Measurements from ENCODE around the gene YBEY. TPM values are rescaled to one million over a fixed set of nuclear protein-coding genes. Genes with fewer than 3 reads are reported as not detected.

Gene YBEY
- total RNA-seq, 5 donors from 2014 or later (not counting 1 experiment from before 2014, with no cell fraction given) = 10.0 to 21.2 (median 19.3) TPM

DNA sequence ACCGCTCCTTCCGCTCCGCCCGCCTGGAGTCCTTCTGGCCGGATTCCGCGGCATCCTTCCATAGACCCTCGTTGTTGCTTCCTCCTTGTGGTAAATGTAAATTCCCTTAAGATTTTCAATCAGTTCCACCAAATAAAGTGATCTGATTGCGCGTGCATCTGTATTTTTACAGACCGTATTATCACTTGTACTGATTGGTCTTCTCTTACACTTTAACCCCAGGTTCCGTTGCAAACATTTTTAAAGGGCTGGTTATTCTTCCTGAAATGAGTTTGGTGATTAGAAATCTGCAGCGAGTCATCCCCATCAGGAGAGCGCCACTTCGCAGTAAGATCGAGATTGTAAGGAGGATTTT, 483 bp downstream of the YBEY start:
- Histone ChIP-seq H3K4me3 (ENCODE audit: control insufficient read depth in 1 of 2, extremely low read depth in 1 of 2, low read length in 1 of 2) (peak overlapping the region; percentile 75 to 78), H3K27me3 (replicated peaks in 1 of 2; ENCODE audit: control insufficient read depth in 2 of 2, extremely low read depth in 1 of 2, insufficient read depth in 2 of 2, low read length in 1 of 2) (no peaks in the 10 kb centered on the region), H3K36me3 (ENCODE audit: control insufficient read depth in 2 of 2, extremely low read depth in 1 of 2, insufficient read depth in 1 of 2, low read length in 1 of 2) (peaks cover 6 to 27% of the 10 kb centered on the region in 2 donors), H3K9me3 (no peaks in the 10 kb centered on the region), H3K4me1 (ENCODE audit: control insufficient read depth in 1 of 2, extremely low read depth in 1 of 2, insufficient read depth in 2 of 2, low read length in 2 of 2) (peaks cover 22 to 42% of the 10 kb centered on the region in 2 experiments), H3K27ac (ENCODE audit: low read length) (peak overlapping the region; percentile 71)
- Mint-ChIP-seq H3K9me3 (no peaks in the 10 kb centered on the region), H3K36me3 (peaks cover 22% of the 10 kb centered on the region), H3K4me3 (peak overlapping the region; percentile 86 to 98 (median 93)), H3K27me3 (no peaks in the 10 kb centered on the region), H3K4me1 (peaks cover 47 to 58% (median 51%) of the 10 kb centered on the region in 3 donors), H3K27ac (peak overlapping the region; percentile 97 to 98)
- ATAC-seq (replicated peaks in 1 of 4) (peak; percentile 10 to 30 (median 21)), DNase-seq (no peak)
- WGBS (ENCODE audit: insufficient coverage) = 0% methylated on average over 7 of the region's 16 CpGs
- POLR2A ChIA-PET = no interaction called here
- CTCF ChIA-PET = no interaction called here

DNA sequence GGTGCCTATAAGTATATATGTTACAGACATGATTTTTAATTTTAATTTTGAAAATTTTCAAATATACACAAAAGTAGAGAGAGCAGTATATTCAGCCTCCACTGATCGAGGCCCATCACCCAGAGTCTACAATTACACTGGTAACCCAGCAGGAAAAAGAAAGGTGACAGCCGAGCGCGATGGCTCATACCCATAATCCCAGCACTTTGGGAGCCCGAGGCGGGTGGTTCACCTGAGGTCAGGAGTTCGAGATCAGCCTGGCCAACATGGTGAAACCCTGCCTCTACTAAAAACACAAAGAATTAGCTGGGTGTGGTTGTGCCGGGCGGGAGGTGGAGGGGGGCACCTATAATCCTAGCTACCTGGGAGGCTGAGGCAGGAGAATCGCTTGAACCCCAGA, 1.4 kb downstream of the YBEY start:
- Histone ChIP-seq H3K36me3 (ENCODE audit: control insufficient read depth in 2 of 2, extremely low read depth in 1 of 2, insufficient read depth in 1 of 2, low read length in 1 of 2) (peaks cover 6 to 28% of the 10 kb centered on the region in 2 donors), H3K27ac (ENCODE audit: low read length) (no peak overlapping the region), H3K4me1 (ENCODE audit: control insufficient read depth in 1 of 2, extremely low read depth in 1 of 2, insufficient read depth in 2 of 2, low read length in 2 of 2) (peaks cover 22 to 33% of the 10 kb centered on the region in 2 experiments), H3K4me3 (ENCODE audit: control insufficient read depth in 1 of 2, extremely low read depth in 1 of 2, low read length in 1 of 2) (no peak overlapping the region), H3K27me3 (replicated peaks in 1 of 2; ENCODE audit: control insufficient read depth in 2 of 2, extremely low read depth in 1 of 2, insufficient read depth in 2 of 2, low read length in 1 of 2) (no peaks in the 10 kb centered on the region), H3K9me3 (no peaks in the 10 kb centered on the region)
- POLR2A ChIA-PET = no interaction called here
- DNase-seq = no peak
- no peaks in the 10 kb centered on the region for H3K27me3 Mint-ChIP-seq
- CTCF ChIA-PET = no interaction called here
- no peak for ATAC-seq (replicated peaks in 1 of 4)
- peaks cover 40 to 52% (median 48%) of the 10 kb centered on the region in 3 donors for H3K4me1 Mint-ChIP-seq
- H3K9me3 Mint-ChIP-seq = no peaks in the 10 kb centered on the region
- H3K36me3 Mint-ChIP-seq = peaks cover 28% of the 10 kb centered on the region
- WGBS (ENCODE audit: insufficient coverage) = 80% methylated on average over 1 of the region's 10 CpGs
- peak overlapping the region in 2 of 3 donors; percentile 86 to 93 for H3K4me3 Mint-ChIP-seq
- no peak overlapping the region for H3K27ac Mint-ChIP-seq

DNA sequence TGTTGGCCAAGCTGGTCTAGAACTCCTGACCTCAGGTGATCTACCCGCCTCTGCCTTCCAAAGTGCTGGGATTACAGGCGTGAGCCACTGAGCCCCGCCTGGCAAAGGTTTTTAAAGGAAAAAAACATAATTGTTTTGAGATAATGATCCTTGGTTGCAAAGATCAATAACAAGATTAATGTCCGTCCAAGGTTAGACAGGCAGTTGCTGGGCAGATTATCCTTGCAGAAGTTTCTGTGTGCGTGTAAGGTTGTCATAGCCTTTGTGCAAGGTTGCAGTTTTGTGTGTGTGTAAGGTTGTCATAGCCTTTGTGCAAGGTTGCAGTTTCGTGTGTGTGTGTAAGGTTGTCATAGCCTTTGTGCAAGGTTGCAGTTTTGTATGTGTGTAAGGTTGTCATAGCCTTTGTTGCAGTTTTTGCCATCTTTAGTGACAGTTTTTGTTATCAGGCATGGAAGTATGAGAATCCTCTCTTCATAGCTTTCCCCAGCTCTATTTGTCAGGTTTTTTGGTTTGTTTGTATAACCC, 3.6 kb downstream of the YBEY start:
- Histone ChIP-seq H3K27ac (ENCODE audit: low read length) (no peak overlapping the region), H3K4me3 (ENCODE audit: control insufficient read depth in 1 of 2, extremely low read depth in 1 of 2, low read length in 1 of 2) (no peak overlapping the region), H3K36me3 (ENCODE audit: control insufficient read depth in 2 of 2, extremely low read depth in 1 of 2, insufficient read depth in 1 of 2, low read length in 1 of 2) (peaks cover 6 to 10% of the 10 kb centered on the region in 2 donors), H3K27me3 (replicated peaks in 1 of 2; ENCODE audit: control insufficient read depth in 2 of 2, extremely low read depth in 1 of 2, insufficient read depth in 2 of 2, low read length in 1 of 2) (no peaks in the 10 kb centered on the region), H3K9me3 (no peaks in the 10 kb centered on the region), H3K4me1 (ENCODE audit: control insufficient read depth in 1 of 2, extremely low read depth in 1 of 2, insufficient read depth in 2 of 2, low read length in 2 of 2) (peaks cover 12 to 14% of the 10 kb centered on the region in 2 experiments)
- DNase-seq (no peak), ATAC-seq (replicated peaks in 1 of 4) (no peak)
- Mint-ChIP-seq H3K9me3 (no peaks in the 10 kb centered on the region), H3K27me3 (no peaks in the 10 kb centered on the region), H3K4me1 (peaks cover 26 to 33% (median 30%) of the 10 kb centered on the region in 3 donors), H3K27ac (no peak overlapping the region), H3K36me3 (peaks cover 19% of the 10 kb centered on the region), H3K4me3 (no peak overlapping the region)
- CTCF ChIA-PET = interaction anchor here in 1 of 2 donors (0.5 kb wide), 1 partner anchor 14 kb away, joined by 4 read pairs; no protein-coding TSS in a partner anchor
- 80% methylated on average over 6 of the region's 6 CpGs for WGBS (ENCODE audit: insufficient coverage)
- POLR2A ChIA-PET = no interaction called here

DNA sequence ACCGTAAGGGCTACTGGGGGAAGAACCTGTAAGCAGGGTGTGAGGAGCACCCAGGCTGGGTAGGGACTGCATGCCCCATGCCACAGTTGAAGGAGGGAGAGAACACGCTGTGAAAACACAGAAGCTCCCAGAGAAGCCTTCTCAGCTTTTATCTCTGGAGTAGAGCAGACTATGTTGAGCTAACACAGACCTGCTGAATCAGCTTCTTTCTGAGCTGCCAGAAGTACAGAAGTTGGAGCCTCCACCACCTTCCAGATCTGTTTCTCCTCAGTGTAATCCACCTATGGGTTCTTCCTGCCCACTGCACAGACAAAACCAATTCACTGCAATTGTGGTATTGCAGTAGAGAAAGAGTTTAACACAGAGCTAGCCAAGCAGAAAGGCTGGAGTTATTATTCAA, 5.4 kb downstream of the YBEY start:
- no peak overlapping the region for H3K4me3 ChIP-seq (ENCODE audit: control insufficient read depth in 1 of 2, extremely low read depth in 1 of 2, low read length in 1 of 2)
- H3K27ac Mint-ChIP-seq = no peak overlapping the region
- WGBS (ENCODE audit: insufficient coverage) = 100% methylated on average over 1 of the region's 2 CpGs
- no peak for DNase-seq
- CTCF ChIA-PET = no interaction called here
- H3K27me3 Mint-ChIP-seq = no peaks in the 10 kb centered on the region
- H3K4me1 Mint-ChIP-seq = peaks cover 19 to 26% (median 22%) of the 10 kb centered on the region in 3 donors
- H3K27me3 ChIP-seq (replicated peaks in 1 of 2; ENCODE audit: control insufficient read depth in 2 of 2, extremely low read depth in 1 of 2, insufficient read depth in 2 of 2, low read length in 1 of 2) = peaks cover 0 to 11% of the 10 kb centered on the region in 2 experiments
- peaks cover 6 to 10% of the 10 kb centered on the region in 2 donors for H3K36me3 ChIP-seq (ENCODE audit: control insufficient read depth in 2 of 2, extremely low read depth in 1 of 2, insufficient read depth in 1 of 2, low read length in 1 of 2)
- H3K4me1 ChIP-seq (ENCODE audit: control insufficient read depth in 1 of 2, extremely low read depth in 1 of 2, insufficient read depth in 2 of 2, low read length in 2 of 2) = peaks cover 5 to 24% of the 10 kb centered on the region in 2 experiments
- H3K9me3 Mint-ChIP-seq = no peaks in the 10 kb centered on the region
- no peaks in the 10 kb centered on the region for H3K9me3 ChIP-seq
- no peak overlapping the region for H3K27ac ChIP-seq (ENCODE audit: low read length)
- H3K36me3 Mint-ChIP-seq = peaks cover 19% of the 10 kb centered on the region
- no peak overlapping the region for H3K4me3 Mint-ChIP-seq
- ATAC-seq (replicated peaks in 1 of 4) = no peak
- POLR2A ChIA-PET = no interaction called here

DNA sequence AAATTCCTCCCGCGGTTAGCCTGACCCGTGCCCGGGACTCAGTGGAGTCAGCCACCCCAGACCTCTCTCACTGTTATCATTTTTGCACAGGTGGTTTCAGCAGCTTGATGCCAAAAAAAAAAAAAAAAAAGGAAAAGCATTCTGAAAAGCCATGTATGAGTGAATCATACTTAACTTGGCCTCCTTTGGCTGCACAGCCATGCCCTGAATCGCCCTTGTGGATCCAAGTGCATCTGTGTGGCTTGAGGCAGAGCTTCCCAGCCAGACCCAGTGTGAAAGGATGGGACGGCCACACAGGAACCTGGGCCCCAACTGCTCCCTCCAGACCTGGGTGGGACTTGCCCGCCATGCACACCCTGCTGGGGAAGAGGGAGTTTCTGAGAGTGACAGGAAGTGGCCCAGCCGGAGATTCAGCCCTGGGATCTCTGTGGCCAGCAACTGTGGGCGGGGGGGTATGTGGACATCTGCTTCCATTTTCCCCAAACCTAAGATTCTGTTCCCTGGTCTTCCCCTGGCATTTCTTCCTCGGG, 8.6 kb downstream of the YBEY start:
- peaks cover 0 to 2% of the 10 kb centered on the region in 2 donors for H3K27me3 Mint-ChIP-seq
- peaks cover 7 to 16% (median 12%) of the 10 kb centered on the region in 3 donors for H3K4me1 Mint-ChIP-seq
- no peak overlapping the region for H3K27ac Mint-ChIP-seq
- H3K4me3 ChIP-seq (ENCODE audit: control insufficient read depth in 1 of 2, extremely low read depth in 1 of 2, low read length in 1 of 2) = no peak overlapping the region
- peaks cover 0 to 10% of the 10 kb centered on the region in 2 donors for H3K36me3 ChIP-seq (ENCODE audit: control insufficient read depth in 2 of 2, extremely low read depth in 1 of 2, insufficient read depth in 1 of 2, low read length in 1 of 2)
- H3K4me1 ChIP-seq (ENCODE audit: control insufficient read depth in 1 of 2, extremely low read depth in 1 of 2, insufficient read depth in 2 of 2, low read length in 2 of 2) = peaks cover 6 to 31% of the 10 kb centered on the region in 2 experiments
- 64% methylated on average over 2 of the region's 10 CpGs for WGBS (ENCODE audit: insufficient coverage)
- no peaks in the 10 kb centered on the region for H3K9me3 Mint-ChIP-seq
- DNase-seq = no peak
- no peaks in the 10 kb centered on the region for H3K9me3 ChIP-seq
- peaks cover 0 to 32% of the 10 kb centered on the region in 2 experiments for H3K27me3 ChIP-seq (replicated peaks in 1 of 2; ENCODE audit: control insufficient read depth in 2 of 2, extremely low read depth in 1 of 2, insufficient read depth in 2 of 2, low read length in 1 of 2)
- ChIA-PET CTCF (no interaction called here), POLR2A (no interaction called here)
- peaks cover 14% of the 10 kb centered on the region for H3K36me3 Mint-ChIP-seq
- no peak overlapping the region for H3K4me3 Mint-ChIP-seq
- ATAC-seq (replicated peaks in 1 of 4) = peak in 1 of 4 experiments; percentile 42
- no peak overlapping the region for H3K27ac ChIP-seq (ENCODE audit: low read length)

DNA sequence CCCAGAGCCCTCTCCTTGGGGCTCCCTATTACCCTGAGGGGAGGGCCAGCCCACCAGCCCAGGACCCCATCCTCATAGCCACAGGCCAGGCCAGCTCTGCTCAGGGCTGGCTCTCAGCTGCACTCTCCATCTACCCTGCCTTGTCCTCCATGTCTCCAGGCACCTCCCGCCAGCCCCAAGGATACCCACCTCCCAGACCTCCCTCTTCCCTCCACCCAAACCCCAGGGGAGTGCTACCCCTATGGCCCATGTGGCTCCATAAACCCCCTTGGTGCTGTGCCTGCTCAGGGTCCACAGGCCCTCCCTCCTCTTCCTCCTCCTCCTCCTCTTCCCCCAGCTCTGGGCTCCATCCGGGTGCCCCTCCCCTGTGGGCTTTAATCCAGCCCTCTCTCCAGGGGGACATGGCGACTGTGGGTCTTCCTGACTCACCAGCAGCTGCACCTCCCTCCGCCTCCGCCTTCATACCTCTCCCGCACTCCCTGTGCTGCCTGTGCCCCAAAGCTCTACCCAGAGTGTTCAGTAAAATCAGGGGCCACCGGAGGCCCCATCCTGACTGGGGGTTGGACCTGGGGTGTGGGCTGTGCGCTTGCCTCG, 9.1 kb downstream of the YBEY start:
- Mint-ChIP-seq H3K27me3 (peaks cover 0 to 2% of the 10 kb centered on the region in 2 donors), H3K4me1 (peaks cover 5 to 13% (median 9%) of the 10 kb centered on the region in 3 donors), H3K36me3 (peaks cover 12% of the 10 kb centered on the region), H3K27ac (no peak overlapping the region), H3K9me3 (no peaks in the 10 kb centered on the region), H3K4me3 (no peak overlapping the region)
- ATAC-seq (replicated peaks in 1 of 4) (no peak), DNase-seq (no peak)
- Histone ChIP-seq H3K4me1 (ENCODE audit: control insufficient read depth in 1 of 2, extremely low read depth in 1 of 2, insufficient read depth in 2 of 2, low read length in 2 of 2) (peaks cover 3 to 31% of the 10 kb centered on the region in 2 experiments), H3K36me3 (ENCODE audit: control insufficient read depth in 2 of 2, extremely low read depth in 1 of 2, insufficient read depth in 1 of 2, low read length in 1 of 2) (peaks cover 0 to 10% of the 10 kb centered on the region in 2 donors), H3K4me3 (ENCODE audit: control insufficient read depth in 1 of 2, extremely low read depth in 1 of 2, low read length in 1 of 2) (no peak overlapping the region), H3K27me3 (replicated peaks in 1 of 2; ENCODE audit: control insufficient read depth in 2 of 2, extremely low read depth in 1 of 2, insufficient read depth in 2 of 2, low read length in 1 of 2) (peaks cover 0 to 34% of the 10 kb centered on the region in 2 experiments), H3K27ac (ENCODE audit: low read length) (no peak overlapping the region), H3K9me3 (no peaks in the 10 kb centered on the region)
- CTCF ChIA-PET = no interaction called here
- WGBS (ENCODE audit: insufficient coverage) = 77% methylated on average over 4 of the region's 9 CpGs
- POLR2A ChIA-PET = no interaction called here

Measured in T-cell (primary cell).